ENCODE results near the gene ARFGEF2. TPM values are rescaled to one million over a fixed set of nuclear protein-coding genes. Genes with fewer than 3 reads are reported as not detected.
"Not testable (repeated sequence)": the region's sequence is repeated elsewhere in the genome, so short reads cannot be mapped to it uniquely, and the experiment has no call there.

ARFGEF2 gene
- 10 to 100 TPM; 19.0 to 23.7 TPM for total RNA-seq

GRCh38 chr20:48921168-48921882, at the start of gene ARFGEF2:
Gene ARFGEF2, plus strand, starts transcription at chr20:48921711. Its CDS starts 179 bp downstream, at chr20:48921890.
- H3K27ac Mint-ChIP-seq, result peak within 1 kb of the TSS; percentile 92
- H3K27me3 Mint-ChIP-seq, result peaks cover 8% of the 10 kb centered on the region
- H3K4me1 Mint-ChIP-seq, result peaks cover 37% of the 10 kb centered on the region
- H3K9me3 Mint-ChIP-seq (ENCODE audit: low read depth), result no peaks in the 10 kb centered on the region
- ATAC-seq (peak; percentile 96), DNase-seq (peak; percentile 95)
- H3K36me3 Mint-ChIP-seq, result no peaks in the 10 kb centered on the region
- H3K4me3 Mint-ChIP-seq, result peak within 1 kb of the TSS; percentile 90
- CTCF ChIA-PET, result interaction anchor here (2.4 to 3.3 kb wide), 2 partner anchors 16 to 301 kb away, joined by 7 to 17 read pairs; no protein-coding TSS in a partner anchor

DNA sequence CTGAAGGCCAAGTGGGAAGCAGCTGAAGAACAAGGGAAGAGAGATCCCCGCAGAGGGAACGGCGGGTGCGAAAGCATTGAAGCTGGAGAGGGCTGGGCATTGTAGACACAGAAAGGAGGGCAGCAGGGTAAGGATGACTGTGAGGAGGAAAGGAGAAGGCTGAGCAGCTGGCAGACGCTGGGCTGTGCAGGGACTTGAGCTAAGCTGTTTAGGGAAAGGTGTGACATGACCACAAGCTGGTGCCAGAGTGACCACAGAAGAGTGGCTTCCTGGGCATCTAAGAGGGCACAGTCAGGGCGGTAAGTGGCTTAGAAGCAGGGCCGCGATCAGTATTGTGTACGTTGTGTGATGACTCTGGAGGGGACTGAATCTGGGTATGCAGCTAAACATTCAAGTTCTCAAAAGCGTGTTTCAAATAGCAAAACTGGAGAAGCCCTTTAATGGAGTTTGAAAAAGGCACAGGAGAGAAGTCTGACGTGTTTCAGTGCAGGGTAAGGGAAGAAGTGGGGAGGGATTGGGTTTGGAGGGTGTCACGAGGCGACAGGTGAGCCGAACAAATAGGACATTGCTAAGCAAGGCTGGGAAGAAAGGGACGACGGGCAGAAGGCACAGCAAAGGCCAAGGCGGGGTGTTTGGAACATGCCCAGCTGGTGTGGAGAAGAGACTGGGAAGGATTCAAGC, 46.1 kb upstream of the ARFGEF2 start:
- ATAC-seq (no peak), DNase-seq (no peak)
- Mint-ChIP-seq H3K9me3 (ENCODE audit: low read depth) (no peaks in the 10 kb centered on the region), H3K27ac (no peak overlapping the region), H3K4me1 (peaks cover 12% of the 10 kb centered on the region), H3K36me3 (peaks cover 4% of the 10 kb centered on the region), H3K27me3 (no peaks in the 10 kb centered on the region), H3K4me3 (no peak overlapping the region)
- CTCF ChIA-PET, result interaction anchor here (0.6 to 1.6 kb wide), 2 partner anchors 218 to 219 kb away, joined by 3 to 5 read pairs; no protein-coding TSS in a partner anchor

DNA sequence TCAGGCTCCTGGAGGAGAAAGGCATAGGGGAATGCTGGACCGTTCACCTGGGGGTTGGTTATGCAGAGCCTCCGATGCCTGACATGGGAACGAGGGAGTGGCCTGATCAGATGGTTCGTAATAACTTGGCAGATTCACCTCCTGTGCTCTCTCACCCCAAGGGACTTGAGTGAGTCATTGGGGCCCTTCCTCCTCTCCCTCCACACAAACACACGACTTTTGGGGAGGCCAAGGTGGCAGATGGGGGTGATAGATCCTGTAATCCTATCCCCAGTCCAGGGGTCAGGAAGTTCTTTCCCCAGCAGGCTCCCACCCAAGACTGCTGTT, 45.6 kb upstream of the ARFGEF2 start:
- Mint-ChIP-seq H3K27me3 (no peaks in the 10 kb centered on the region), H3K36me3 (peaks cover 4% of the 10 kb centered on the region), H3K4me3 (no peak overlapping the region), H3K9me3 (ENCODE audit: low read depth) (no peaks in the 10 kb centered on the region), H3K27ac (no peak overlapping the region), H3K4me1 (peaks cover 12% of the 10 kb centered on the region)
- no peak for DNase-seq
- CTCF ChIA-PET, result interaction anchor here (1.6 kb wide), 1 partner anchor 218 kb away, joined by 5 read pairs; no protein-coding TSS in a partner anchor
- ATAC-seq, result no peak

- CTCF ChIA-PET, result interaction anchor here (1.0 to 2.1 kb wide), 3 partner anchors 28 to 242 kb away, joined by 3 to 6 read pairs (median 4); no protein-coding TSS in a partner anchor
- H3K27me3 Mint-ChIP-seq, result no peaks in the 10 kb centered on the region
- H3K27ac Mint-ChIP-seq, result no peak overlapping the region
- H3K4me3 Mint-ChIP-seq, result no peak overlapping the region
- peaks cover 9% of the 10 kb centered on the region for H3K4me1 Mint-ChIP-seq
- DNase-seq (no peak), ATAC-seq (no peak)
- peaks cover 4% of the 10 kb centered on the region for H3K36me3 Mint-ChIP-seq
- H3K9me3 Mint-ChIP-seq (ENCODE audit: low read depth), result no peaks in the 10 kb centered on the region
These were observed 44.2 kb upstream of the ARFGEF2 start for GRCh38 chr20:48877304-48877703.

GRCh38 chr20:48878534-48879248, 42.8 kb upstream of the ARFGEF2 start:
- H3K27me3 Mint-ChIP-seq, result no peaks in the 10 kb centered on the region
- no peaks in the 10 kb centered on the region for H3K9me3 Mint-ChIP-seq (ENCODE audit: low read depth)
- no peak for DNase-seq
- H3K4me3 Mint-ChIP-seq, result no peak overlapping the region
- no peak for ATAC-seq
- H3K4me1 Mint-ChIP-seq, result peaks cover 4% of the 10 kb centered on the region
- no peaks in the 10 kb centered on the region for H3K36me3 Mint-ChIP-seq
- CTCF ChIA-PET, result interaction anchor here (2.1 kb wide), 1 partner anchor 243 kb away, joined by 6 read pairs; no protein-coding TSS in a partner anchor
- no peak overlapping the region for H3K27ac Mint-ChIP-seq

DNA sequence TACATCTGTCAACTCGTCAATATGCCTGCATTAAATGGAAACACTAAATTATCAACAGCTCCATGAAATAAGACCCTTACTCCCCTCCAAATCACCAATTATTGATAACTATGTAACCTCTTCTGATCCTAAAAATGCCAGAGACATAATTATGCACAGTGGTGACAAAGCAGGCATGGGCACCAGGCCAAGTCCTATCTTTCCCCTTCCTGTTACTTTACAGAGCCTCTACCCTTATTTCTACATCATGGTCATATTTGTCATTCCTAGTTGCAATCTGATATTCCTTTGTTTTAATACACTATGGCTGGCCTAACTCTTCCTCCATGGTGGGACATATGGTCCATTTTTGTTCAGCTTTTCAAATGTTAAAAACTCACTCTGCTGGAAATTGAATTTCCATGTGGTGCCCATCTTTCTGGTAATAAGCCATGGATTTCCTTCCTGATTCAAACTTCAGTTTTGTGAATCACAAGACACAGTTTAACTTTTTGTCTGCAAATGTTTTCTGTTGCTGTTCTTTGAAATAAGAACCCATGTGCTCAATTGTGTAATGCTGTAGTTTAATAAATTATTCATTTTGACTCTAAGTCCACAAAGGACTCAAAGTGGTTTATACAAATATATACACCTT, 41.8 kb upstream of the ARFGEF2 start:
- Mint-ChIP-seq H3K4me3 (no peak overlapping the region), H3K4me1 (peaks cover 4% of the 10 kb centered on the region), H3K9me3 (ENCODE audit: low read depth) (no peaks in the 10 kb centered on the region), H3K27me3 (no peaks in the 10 kb centered on the region), H3K36me3 (no peaks in the 10 kb centered on the region), H3K27ac (no peak overlapping the region)
- CTCF ChIA-PET, result no interaction called here
- ATAC-seq (no peak), DNase-seq (no peak)

- DNase-seq (no peak), ATAC-seq (no peak)
- CTCF ChIA-PET, result no interaction called here
- Mint-ChIP-seq H3K4me1 (no peaks in the 10 kb centered on the region), H3K27ac (no peak overlapping the region), H3K4me3 (no peak overlapping the region), H3K9me3 (ENCODE audit: low read depth) (no peaks in the 10 kb centered on the region), H3K36me3 (no peaks in the 10 kb centered on the region), H3K27me3 (no peaks in the 10 kb centered on the region)
These were observed 41.2 kb upstream of the ARFGEF2 start for GRCh38 chr20:48880331-48880730.

DNA sequence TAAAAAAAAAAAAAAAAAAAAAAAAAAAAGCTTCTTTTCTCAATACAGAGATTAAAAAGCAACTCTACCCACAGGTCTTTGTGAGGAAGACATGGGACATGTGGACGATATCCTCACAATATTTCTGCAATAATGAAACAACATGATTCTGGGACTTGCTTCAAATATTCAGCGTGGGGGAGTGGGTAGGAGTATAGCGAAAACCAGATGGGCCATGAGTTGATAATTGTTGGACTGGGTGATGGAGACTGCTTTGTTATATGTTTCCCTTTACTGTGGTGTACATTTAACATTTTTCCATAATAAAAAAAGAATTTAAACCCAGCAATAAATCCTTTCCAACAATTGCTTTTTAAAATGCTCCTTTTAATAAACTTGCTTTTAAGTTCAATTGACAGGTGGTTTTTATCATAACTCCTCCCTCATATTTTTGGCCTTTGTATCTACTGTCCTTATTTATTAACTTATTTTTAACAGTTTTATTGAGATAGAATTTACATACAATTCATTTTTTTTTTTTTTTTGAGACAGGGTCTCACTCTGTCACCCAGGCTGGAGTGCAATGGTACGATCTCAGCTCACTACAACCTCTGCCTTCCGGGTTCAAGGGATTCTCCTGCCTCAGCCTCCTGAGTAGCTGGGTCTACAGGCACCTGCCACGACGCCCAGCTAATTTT, 40.4 kb upstream of the ARFGEF2 start:
- DNase-seq, result no peak
- Mint-ChIP-seq H3K27me3 (no peaks in the 10 kb centered on the region), H3K36me3 (no peaks in the 10 kb centered on the region), H3K9me3 (ENCODE audit: low read depth) (no peaks in the 10 kb centered on the region), H3K27ac (no peak overlapping the region), H3K4me1 (no peaks in the 10 kb centered on the region), H3K4me3 (no peak overlapping the region)
- no peak for ATAC-seq
- CTCF ChIA-PET, result no interaction called here

- Mint-ChIP-seq H3K4me3 (no peak overlapping the region), H3K27me3 (peaks cover 4% of the 10 kb centered on the region), H3K9me3 (ENCODE audit: low read depth) (no peaks in the 10 kb centered on the region), H3K27ac (no peak overlapping the region), H3K4me1 (no peaks in the 10 kb centered on the region), H3K36me3 (no peaks in the 10 kb centered on the region)
- CTCF ChIA-PET, result no interaction called here
- no peak for DNase-seq
- no peak for ATAC-seq
These were observed 36.3 kb upstream of the ARFGEF2 start for GRCh38 chr20:48885237-48885636.

- Mint-ChIP-seq H3K36me3 (no peaks in the 10 kb centered on the region), H3K4me3 (no peak overlapping the region), H3K9me3 (ENCODE audit: low read depth) (no peaks in the 10 kb centered on the region), H3K27ac (no peak overlapping the region), H3K4me1 (no peaks in the 10 kb centered on the region), H3K27me3 (peaks cover 4% of the 10 kb centered on the region)
- DNase-seq (no peak), ATAC-seq (no peak)
- CTCF ChIA-PET, result interaction anchor here (0.9 to 1.0 kb wide), 2 partner anchors 19 to 229 kb away, joined by 4 read pairs; no protein-coding TSS in a partner anchor
These were observed 35.3 kb upstream of the ARFGEF2 start for GRCh38 chr20:48886194-48886593.

DNA sequence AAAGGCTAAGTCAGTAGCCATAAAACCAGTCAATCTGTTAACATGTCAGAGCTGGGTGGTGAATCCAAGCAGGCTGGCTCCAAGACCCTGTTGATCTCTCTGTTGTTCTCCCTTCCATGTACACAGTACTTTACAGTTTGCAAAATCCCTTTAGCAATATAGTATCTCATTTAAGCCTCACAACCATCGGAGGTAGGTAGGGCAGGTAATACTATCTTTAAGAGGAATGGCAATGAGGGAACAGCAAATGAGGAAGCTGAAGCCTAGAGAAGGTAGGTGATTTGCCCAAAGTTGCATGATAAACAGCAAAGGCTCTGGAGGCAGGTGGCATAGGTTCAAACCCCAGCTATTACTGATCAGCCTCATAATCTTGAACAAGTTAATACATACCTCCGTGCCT, 34.7 kb upstream of the ARFGEF2 start:
- CTCF ChIA-PET, result interaction anchor here (0.9 to 1.0 kb wide), 2 partner anchors 18 to 229 kb away, joined by 4 read pairs; no protein-coding TSS in a partner anchor
- no peak for DNase-seq
- peaks cover 4% of the 10 kb centered on the region for H3K27me3 Mint-ChIP-seq
- no peaks in the 10 kb centered on the region for H3K36me3 Mint-ChIP-seq
- no peak for ATAC-seq
- no peaks in the 10 kb centered on the region for H3K9me3 Mint-ChIP-seq (ENCODE audit: low read depth)
- H3K27ac Mint-ChIP-seq, result no peak overlapping the region
- no peaks in the 10 kb centered on the region for H3K4me1 Mint-ChIP-seq
- H3K4me3 Mint-ChIP-seq, result no peak overlapping the region

GRCh38 chr20:48888517-48888916, 33.0 kb upstream of the ARFGEF2 start:
- CTCF ChIA-PET, result interaction anchor here (0.7 to 1.7 kb wide), 2 partner anchors 183 to 251 kb away, joined by 3 read pairs; no protein-coding TSS in a partner anchor
- H3K9me3 Mint-ChIP-seq (ENCODE audit: low read depth); H3K27ac Mint-ChIP-seq; DNase-seq; H3K27me3 Mint-ChIP-seq; H3K36me3 Mint-ChIP-seq; H3K4me3 Mint-ChIP-seq; H3K4me1 Mint-ChIP-seq; ATAC-seq: not testable (repeated sequence)
